Transverse colon (tissue), 4 donors: ENCODE results near the gene CFAP53. TPM values are rescaled to one million over a fixed set of nuclear protein-coding genes. Genes with fewer than 3 reads are reported as not detected.

Source experiments
- DNase-seq: peaks from one replicate; pipeline ENCODE4 v3.0.0-alpha.2; 2019
- H3K27ac ChIP-seq, 4 donors: fragments of 200-600 bp; sonication (generic); 2 replicates each; pipeline ENCODE4 v1.5.1; 2016 to 2018; ENCODE audit warnings: inconsistent platforms in 4 of 4
- H3K27me3 ChIP-seq: fragments of 200-600 bp; sonication (generic); 2 replicates; pipeline ENCODE4 v1.5.1; 2017; ENCODE audit warnings: inconsistent platforms
- H3K36me3 ChIP-seq, 4 donors: fragments of 200-600 bp; sonication (generic); 2 replicates each; pipeline ENCODE4 v1.5.1; 2017 to 2019; ENCODE audit warnings: inconsistent platforms in 4 of 4
- H3K4me1 ChIP-seq, 4 donors: fragments of 200-600 bp; sonication (generic); 2 replicates each; pipeline ENCODE4 v1.5.1; 2017 to 2020; ENCODE audit warnings: inconsistent platforms in 4 of 4
- H3K4me3 ChIP-seq, 4 donors: fragments of 200-600 bp; sonication (generic); 1 replicate in 1 of 4; 2 replicates in 3 of 4; pipeline versions ENCODE4 v1.5.1 to v1.6.1; 2017 to 2019; ENCODE audit warnings: inconsistent platforms in 4 of 4
- H3K9me3 ChIP-seq, 2 donors: fragments of 200-600 bp; sonication (generic); 2 replicates each; pipeline ENCODE4 v1.5.1; 2017 to 2019; ENCODE audit warnings: inconsistent platforms in 2 of 2
- CTCF ChIP-seq, 5 experiments: fragments of 200-600 bp in 3 of 5; fragments of 450-650 bp in 2 of 5; sonication (generic) in 3 of 5; IDR thresholded peaks; 1 replicate in 2 of 5; 2 replicates in 3 of 5; pipeline ENCODE4 v1.5.1; 2016 to 2017; ENCODE audit warnings: antibody characterized with exemption in 5 of 5, inconsistent platforms in 3 of 5, mild to moderate bottlenecking in 2 of 5, moderate library complexity in 1 of 5
- EP300 ChIP-seq: sonication (generic); formaldehyde crosslinking; IDR thresholded peaks from one replicate; pipeline ENCODE4 v1.6.1; 2017; ENCODE audit warnings: antibody characterized with exemption, low read depth
- POLR2A ChIP-seq: fragments of 450-650 bp; IDR thresholded peaks from one replicate; pipeline ENCODE4 v1.6.1; 2016; ENCODE audit warnings: antibody characterized with exemption, mild to moderate bottlenecking, moderate library complexity
- POLR2AphosphoS5 ChIP-seq, 3 donors: sonication (generic); formaldehyde crosslinking; IDR thresholded peaks; one replicate each; pipeline ENCODE4 v1.6.1; 2016; ENCODE audit warnings: antibody characterized with exemption in 3 of 3
- WGBS, 2 donors: methylation state at CpG; one replicate each; pipeline ENCODE4 v1.1.5; 2018; ENCODE audit warnings: low coverage in 1 of 2; 5-methylcytosine and 5-hydroxymethylcytosine counted together
- in situ Hi-C, 4 donors: fragments of 200-750 bp; cut with MboI; loops; one replicate each; pipeline versions ENCODE4 v1.15.0 to v1.15.1; 2017; ENCODE audit warnings: low sequenced_read_pairs in 3 of 4, low pct_ligation_motif_present in 1 of 4, low pct_unique_long_range_greater_than_20kb in 1 of 4
- intact Hi-C: fragments of 100-400 bp; cut with DNase I; formaldehyde crosslinking; loops from one replicate; pipeline ENCODE4 v1.15.1; 2023; ENCODE audit warnings: low total_unique reads
- total RNA-seq, 4 donors: library from RNA; depleted of rRNA; stranded (reverse); fragments of >200 nt; gene quantifications; one replicate each; pipeline ENCODE4 v1.1.0, GENCODE V29; 2016

CFAP53 gene
- total RNA-seq, 4 donors from 2014 or later = 0.27 to 4.2 (median 0.48) TPM; not detected in 1

DNA sequence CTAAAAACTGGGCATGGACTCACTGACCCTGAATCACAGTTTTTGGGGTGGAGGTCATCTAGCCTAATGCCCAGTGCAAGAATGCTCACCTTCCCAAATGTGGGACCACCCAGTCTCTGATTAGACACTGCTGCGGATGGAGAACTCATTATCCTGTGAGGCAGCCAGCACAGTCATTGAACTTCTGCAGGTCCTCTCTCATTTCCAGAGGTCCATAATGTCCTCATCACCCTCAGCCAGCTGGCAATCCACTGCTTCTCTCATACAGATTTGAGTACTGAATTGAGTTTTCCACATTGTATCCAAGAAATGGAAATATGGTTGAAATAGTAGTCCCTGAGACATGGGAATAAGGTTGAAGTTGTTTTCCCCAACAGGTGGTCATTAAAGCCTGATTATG is 66.4 kb downstream of the CFAP53 start:
- no peak for TF ChIP-seq CTCF (IDR thresholded peaks at IDR 0.05)
- TF ChIP-seq EP300 = no peak
- no peak for TF ChIP-seq POLR2AphosphoS5 (IDR thresholded peaks at IDR 0.05)
- TF ChIP-seq POLR2A = no peak
- Histone ChIP-seq H3K4me1 (peaks cover 0 to 7% (median 3%) of the 10 kb centered on the region in 4 donors), H3K27ac (no peak overlapping the region), H3K36me3 (no peaks in the 10 kb centered on the region), H3K4me3 (no peak overlapping the region), H3K27me3 (peaks cover 36% of the 10 kb centered on the region), H3K9me3 (no peaks in the 10 kb centered on the region)
- in situ Hi-C loops = loop anchor here (10.0 to 25.0 kb wide), 4 partner anchors 85 to 188 kb away; no protein-coding TSS in a partner anchor
- WGBS, 2 donors = 80% methylated on average over 1 of the region's 1 CpG; no CpG with 5 or more reads in 1 of the 2 donors
- intact Hi-C loops = loop anchor here (5.0 kb wide), 1 partner anchor 258 kb away; no protein-coding TSS in a partner anchor
- no peak for DNase-seq

DNA sequence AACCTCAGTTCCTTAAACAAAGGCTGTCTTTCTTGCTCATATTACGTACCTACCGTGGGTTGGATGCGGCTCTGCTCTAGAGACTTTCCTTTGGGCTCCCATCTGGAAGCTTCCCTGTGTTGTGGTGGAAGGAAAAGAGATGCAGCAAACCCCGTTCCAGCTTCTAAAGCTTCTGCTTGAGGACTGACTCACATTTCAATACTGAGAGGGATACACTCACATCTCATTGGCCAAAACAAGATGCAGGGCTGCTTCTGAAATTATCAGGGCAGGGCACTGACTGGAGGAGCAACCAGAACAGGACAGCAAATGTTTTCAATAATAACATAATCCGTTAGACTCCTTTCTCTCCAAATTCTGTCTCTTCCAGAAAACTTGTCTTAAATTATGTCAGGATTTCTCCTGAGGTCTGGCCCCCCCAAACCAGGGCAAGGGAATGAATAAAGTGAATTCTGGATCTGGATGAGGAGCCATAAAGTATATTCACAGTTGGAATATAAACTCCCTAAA is 66.9 kb downstream of the CFAP53 start:
- DNase-seq = no peak
- H3K27ac ChIP-seq = no peak overlapping the region
- WGBS, 2 donors = 69 to 71% methylated on average over 4 to 5 of the region's 5 CpGs
- H3K4me1 ChIP-seq = peaks cover 0 to 10% (median 6%) of the 10 kb centered on the region in 4 donors
- peaks cover 41% of the 10 kb centered on the region for H3K27me3 ChIP-seq
- H3K9me3 ChIP-seq = no peaks in the 10 kb centered on the region
- intact Hi-C loops (loop anchor here (5.0 kb wide), 1 partner anchor 257 kb away; no protein-coding TSS in a partner anchor), in situ Hi-C loops (loop anchor here in 2 of 4 donors (10.0 kb wide), 2 partner anchors 85 to 185 kb away; no protein-coding TSS in a partner anchor)
- H3K4me3 ChIP-seq = no peak overlapping the region
- no peaks in the 10 kb centered on the region for H3K36me3 ChIP-seq
- no peak for TF ChIP-seq POLR2AphosphoS5 (IDR thresholded peaks at IDR 0.05)

- Histone ChIP-seq H3K27ac (no peak overlapping the region), H3K4me1 (peaks cover 0 to 25% (median 9%) of the 10 kb centered on the region in 4 donors), H3K4me3 (no peak overlapping the region), H3K27me3 (peaks cover 52% of the 10 kb centered on the region), H3K36me3 (no peaks in the 10 kb centered on the region), H3K9me3 (no peaks in the 10 kb centered on the region)
- intact Hi-C loops (loop anchor here (5.0 kb wide), 1 partner anchor 254 kb away; no protein-coding TSS in a partner anchor), in situ Hi-C loops (loop anchor here in 2 of 4 donors (10.0 kb wide), 2 partner anchors 81 to 181 kb away; no protein-coding TSS in a partner anchor)
- no peak for DNase-seq
- no peak for TF ChIP-seq POLR2A
- no peak for TF ChIP-seq POLR2AphosphoS5 (IDR thresholded peaks at IDR 0.05)
- no peak for TF ChIP-seq EP300
- no peak for TF ChIP-seq CTCF (IDR thresholded peaks at IDR 0.05)
- 90 to 92% methylated on average over 2 to 3 of the region's 3 CpGs for WGBS, 2 donors
Measured at GRCh38 chr18:50196261-50196660, 70.0 kb downstream of the CFAP53 start.

- H3K4me3 ChIP-seq = peak overlapping the region in 3 of 4 donors; percentile 72 to 89 (median 73)
- intact Hi-C loops (loop anchor here (5.0 kb wide), 1 partner anchor 253 kb away; no protein-coding TSS in a partner anchor), in situ Hi-C loops (loop anchor here in 2 of 4 donors (10.0 kb wide), 2 partner anchors 81 to 181 kb away; no protein-coding TSS in a partner anchor)
- peaks cover 52% of the 10 kb centered on the region for H3K27me3 ChIP-seq
- peak; percentile 14 for DNase-seq
- no peaks in the 10 kb centered on the region for H3K9me3 ChIP-seq
- H3K36me3 ChIP-seq = no peaks in the 10 kb centered on the region
- WGBS, 2 donors = 0 to 32% methylated on average over 1 to 10 of the region's 10 CpGs
- peaks cover 0 to 30% (median 9%) of the 10 kb centered on the region in 4 donors for H3K4me1 ChIP-seq
- TF ChIP-seq POLR2A = no peak
- no peak for TF ChIP-seq CTCF (IDR thresholded peaks at IDR 0.05)
- TF ChIP-seq POLR2AphosphoS5 (IDR thresholded peaks at IDR 0.05) = no peak
- TF ChIP-seq EP300 = no peak
- peak overlapping the region in 1 of 4 donors; percentile 92 for H3K27ac ChIP-seq
Measured at GRCh38 chr18:50195689-50196088, 70.6 kb downstream of the CFAP53 start.
